ENCODE data around the gene C1orf21.

DNA sequence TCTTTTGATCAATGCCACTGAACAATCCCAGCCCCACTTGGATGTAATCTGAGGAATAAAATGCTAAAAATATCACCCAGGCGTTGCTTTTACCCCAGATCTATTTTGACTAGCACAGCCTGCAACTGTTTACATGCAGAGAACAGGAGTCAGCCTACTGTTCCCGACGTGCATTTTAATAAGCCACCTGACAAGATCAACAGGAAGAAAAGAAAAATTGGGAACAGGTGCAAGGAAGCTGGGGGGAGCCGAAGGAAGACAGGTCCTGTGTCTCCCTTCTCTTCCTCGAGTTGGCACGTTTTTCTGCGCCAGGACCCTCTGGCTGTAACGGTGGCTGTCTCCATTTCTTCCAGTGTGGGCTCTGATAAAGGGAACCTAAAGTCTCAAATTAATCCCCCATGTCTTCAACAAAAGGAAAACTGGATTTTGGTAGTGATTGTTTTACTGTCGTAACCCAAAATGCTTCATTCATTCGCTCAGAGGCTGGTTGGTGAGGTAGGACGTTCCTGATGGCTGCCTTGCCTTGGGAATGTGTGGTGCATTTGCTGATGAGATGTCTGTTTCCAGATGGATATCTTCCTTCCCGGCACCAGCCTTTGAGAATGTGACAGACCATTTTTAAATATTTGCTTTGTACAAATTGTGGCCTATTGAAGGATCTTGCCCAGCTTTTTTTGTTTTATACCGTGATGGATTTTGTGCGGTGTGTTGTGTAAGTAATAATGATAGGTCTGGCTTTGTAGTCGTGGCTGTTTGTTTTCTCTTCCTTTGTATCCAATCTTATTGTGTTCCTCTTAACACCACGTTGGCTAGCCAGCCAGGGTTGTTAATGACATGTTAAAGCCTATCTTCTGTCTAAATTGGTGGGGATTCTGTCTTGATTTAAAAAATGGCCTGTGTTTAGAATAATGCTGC is 117.5 kb downstream of the C1orf21 start:
- TF ChIP-seq, protein P1, sequence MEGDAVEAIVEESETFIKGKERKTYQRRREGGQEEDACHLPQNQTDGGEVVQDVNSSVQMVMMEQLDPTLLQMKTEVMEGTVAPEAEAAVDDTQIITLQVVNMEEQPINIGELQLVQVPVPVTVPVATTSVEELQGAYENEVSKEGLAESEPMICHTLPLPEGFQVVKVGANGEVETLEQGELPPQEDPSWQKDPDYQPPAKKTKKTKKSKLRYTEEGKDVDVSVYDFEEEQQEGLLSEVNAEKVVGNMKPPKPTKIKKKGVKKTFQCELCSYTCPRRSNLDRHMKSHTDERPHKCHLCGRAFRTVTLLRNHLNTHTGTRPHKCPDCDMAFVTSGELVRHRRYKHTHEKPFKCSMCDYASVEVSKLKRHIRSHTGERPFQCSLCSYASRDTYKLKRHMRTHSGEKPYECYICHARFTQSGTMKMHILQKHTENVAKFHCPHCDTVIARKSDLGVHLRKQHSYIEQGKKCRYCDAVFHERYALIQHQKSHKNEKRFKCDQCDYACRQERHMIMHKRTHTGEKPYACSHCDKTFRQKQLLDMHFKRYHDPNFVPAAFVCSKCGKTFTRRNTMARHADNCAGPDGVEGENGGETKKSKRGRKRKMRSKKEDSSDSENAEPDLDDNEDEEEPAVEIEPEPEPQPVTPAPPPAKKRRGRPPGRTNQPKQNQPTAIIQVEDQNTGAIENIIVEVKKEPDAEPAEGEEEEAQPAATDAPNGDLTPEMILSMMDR (IDR thresholded peaks at IDR 0.05), result no peak
- TF ChIP-seq NR3C1 (CRISPR knock-in tag; conservative IDR thresholded peaks at IDR 0.05; ENCODE audit: low read depth), result no peak
- TF ChIP-seq NFYB (CRISPR knock-in tag; conservative IDR thresholded peaks at IDR 0.05; ENCODE audit: low read depth), result no peak
- TF ChIP-seq ESRRA (CRISPR knock-in tag; IDR thresholded peaks at IDR 0.05; ENCODE audit: borderline replicate concordance), result no peak
- no peak for TF ChIP-seq SP1 (CRISPR knock-in tag; conservative IDR thresholded peaks at IDR 0.05)
- no peak for TF ChIP-seq ZNF423 (CRISPR knock-in tag; IDR thresholded peaks at IDR 0.05)
- TF ChIP-seq NFATC4 (CRISPR knock-in tag; IDR thresholded peaks at IDR 0.05), result no peak
- TF ChIP-seq ZNF416 (CRISPR knock-in tag; IDR thresholded peaks at IDR 0.05), result no peak
- TF ChIP-seq, protein P2, sequence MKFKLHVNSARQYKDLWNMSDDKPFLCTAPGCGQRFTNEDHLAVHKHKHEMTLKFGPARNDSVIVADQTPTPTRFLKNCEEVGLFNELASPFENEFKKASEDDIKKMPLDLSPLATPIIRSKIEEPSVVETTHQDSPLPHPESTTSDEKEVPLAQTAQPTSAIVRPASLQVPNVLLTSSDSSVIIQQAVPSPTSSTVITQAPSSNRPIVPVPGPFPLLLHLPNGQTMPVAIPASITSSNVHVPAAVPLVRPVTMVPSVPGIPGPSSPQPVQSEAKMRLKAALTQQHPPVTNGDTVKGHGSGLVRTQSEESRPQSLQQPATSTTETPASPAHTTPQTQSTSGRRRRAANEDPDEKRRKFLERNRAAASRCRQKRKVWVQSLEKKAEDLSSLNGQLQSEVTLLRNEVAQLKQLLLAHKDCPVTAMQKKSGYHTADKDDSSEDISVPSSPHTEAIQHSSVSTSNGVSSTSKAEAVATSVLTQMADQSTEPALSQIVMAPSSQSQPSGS (CRISPR knock-in tag; IDR thresholded peaks at IDR 0.05; ENCODE audit: borderline replicate concordance, low read depth), result no peak
- TF ChIP-seq JUN (CRISPR knock-in tag; IDR thresholded peaks at IDR 0.05), result no peak
- no peak for TF ChIP-seq CREB1 (CRISPR knock-in tag; IDR thresholded peaks at IDR 0.05)
- no peak for TF ChIP-seq SMAD3 (CRISPR knock-in tag; IDR thresholded peaks at IDR 0.05; ENCODE audit: borderline replicate concordance)

Measured in WTC11 (cell line).